HEK293 (cell line): ENCODE measurements around the gene CLNK.

ENCODE experiments used
- CTCF ChIP-seq: fragments of 450-650 bp; formaldehyde crosslinking; IDR thresholded peaks from 2 replicates; pipeline ENCODE4 v1.5.1; 2016; ENCODE audit warnings: missing biosample characterization, missing genetic modification characterization
- MEIS1 ChIP-seq: sonication (generic); formaldehyde crosslinking; IDR thresholded peaks from 2 replicates; pipeline ENCODE4 v1.8.1; 2022; ENCODE audit warnings: missing genetic modification reagents, mild to moderate bottlenecking, borderline replicate concordance
- TCF7L2 ChIP-seq: IDR thresholded peaks from 2 replicates; pipeline ENCODE4 v1.6.1; 2011; ENCODE audit warnings: low read depth, mild to moderate bottlenecking, inconsistent platforms, low read length, moderate library complexity, borderline replicate concordance
- ZBTB11 ChIP-seq: fragments of 450-650 bp; formaldehyde crosslinking; conservative IDR thresholded peaks from 2 replicates; pipeline ENCODE4 v1.5.1; 2016; ENCODE audit warnings: low read depth, missing biosample characterization, missing genetic modification characterization
- ZNF114 ChIP-seq: fragments of 450-650 bp; formaldehyde crosslinking; IDR thresholded peaks from 2 replicates; pipeline ENCODE4 v1.5.0; 2017; ENCODE audit warnings: missing biosample characterization, missing genetic modification characterization
- ZNF362 ChIP-seq: fragments of 450-650 bp; formaldehyde crosslinking; IDR thresholded peaks from 2 replicates; pipeline ENCODE4 v1.5.1; 2016; ENCODE audit warnings: missing biosample characterization, missing genetic modification characterization
- ZNF423 ChIP-seq: fragments of 450-650 bp; formaldehyde crosslinking; IDR thresholded peaks from 2 replicates; pipeline ENCODE4 v1.5.1; 2016; ENCODE audit warnings: missing biosample characterization, missing genetic modification characterization
- ZNF501 ChIP-seq: fragments of 450-650 bp; formaldehyde crosslinking; IDR thresholded peaks from 2 replicates; pipeline ENCODE4 v1.5.1; 2016; ENCODE audit warnings: missing biosample characterization, missing genetic modification characterization
- ZNF510 ChIP-seq: fragments of 450-650 bp; formaldehyde crosslinking; IDR thresholded peaks from 2 replicates; pipeline ENCODE4 v1.5.1; 2018; ENCODE audit warnings: mild to moderate bottlenecking, missing genetic modification characterization, missing biosample characterization; ENCODE audit not compliant: insufficient replicate concordance
- ZNF514 ChIP-seq: fragments of 450-650 bp; formaldehyde crosslinking; IDR thresholded peaks from 2 replicates; pipeline ENCODE4 v1.5.1; 2016; ENCODE audit warnings: missing biosample characterization, missing genetic modification characterization
- ZNF530 ChIP-seq: fragments of 450-650 bp; formaldehyde crosslinking; IDR thresholded peaks from 2 replicates; pipeline ENCODE4 v1.5.1; 2016; ENCODE audit warnings: low read depth, missing biosample characterization, missing genetic modification characterization
- ZNF610 ChIP-seq: fragments of 450-650 bp; formaldehyde crosslinking; IDR thresholded peaks from 2 replicates; pipeline ENCODE4 v1.5.1; 2016; ENCODE audit warnings: missing biosample characterization, missing genetic modification characterization, borderline replicate concordance

DNA sequence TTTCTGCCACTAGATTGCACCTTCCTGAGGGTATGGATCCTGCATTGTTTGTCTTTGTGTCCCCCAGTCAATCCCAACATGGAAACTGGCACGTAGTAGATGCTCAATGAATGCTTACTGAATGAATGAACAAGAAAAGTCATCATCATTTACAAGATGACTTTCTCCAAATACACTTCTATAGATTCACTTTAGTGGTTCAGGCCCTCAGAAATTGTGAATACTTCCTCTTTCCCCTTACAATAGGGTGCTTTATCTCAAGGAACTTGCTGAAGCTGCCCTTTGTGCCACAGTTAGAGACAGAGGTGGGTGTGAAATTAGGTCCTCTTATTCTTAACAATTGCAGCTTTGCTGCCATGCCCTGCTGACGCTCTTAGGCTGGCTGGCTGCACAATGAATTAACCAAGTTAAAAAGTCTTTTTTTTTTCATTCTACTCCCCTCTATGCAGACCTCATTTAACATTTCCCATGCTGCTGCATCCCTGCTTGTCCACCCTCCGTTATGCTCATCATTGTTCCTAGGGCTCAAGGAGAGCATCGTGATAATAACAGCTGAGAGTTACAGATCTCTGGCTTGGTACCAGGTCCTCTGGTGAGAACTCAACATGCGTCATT is 119.3 kb downstream of the CLNK start:
- TF ChIP-seq ZNF114 (tag by site-specific recombination), result no peak
- TF ChIP-seq ZNF610 (tag by site-specific recombination), result no peak
- TF ChIP-seq ZNF510, result no peak
- TF ChIP-seq CTCF (tag by site-specific recombination), result no peak
- no peak for TF ChIP-seq ZNF501 (tag by site-specific recombination)
- no peak for TF ChIP-seq MEIS1 (CRISPR knock-in tag)
- TF ChIP-seq ZBTB11 (tag by site-specific recombination), result no peak
- no peak for TF ChIP-seq ZNF530 (tag by site-specific recombination)
- TF ChIP-seq TCF7L2, result no peak
- TF ChIP-seq ZNF423 (tag by site-specific recombination), result no peak
- no peak for TF ChIP-seq ZNF362 (tag by site-specific recombination)
- no peak for TF ChIP-seq ZNF514 (tag by site-specific recombination)
